ENCODE measurements around the gene MORF4L2.

MORF4L2 gene

GRCh38 chrX:103681443-103681842 is 5.1 kb downstream of the MORF4L2 start:
- ATAC-seq, result no peak

DNA sequence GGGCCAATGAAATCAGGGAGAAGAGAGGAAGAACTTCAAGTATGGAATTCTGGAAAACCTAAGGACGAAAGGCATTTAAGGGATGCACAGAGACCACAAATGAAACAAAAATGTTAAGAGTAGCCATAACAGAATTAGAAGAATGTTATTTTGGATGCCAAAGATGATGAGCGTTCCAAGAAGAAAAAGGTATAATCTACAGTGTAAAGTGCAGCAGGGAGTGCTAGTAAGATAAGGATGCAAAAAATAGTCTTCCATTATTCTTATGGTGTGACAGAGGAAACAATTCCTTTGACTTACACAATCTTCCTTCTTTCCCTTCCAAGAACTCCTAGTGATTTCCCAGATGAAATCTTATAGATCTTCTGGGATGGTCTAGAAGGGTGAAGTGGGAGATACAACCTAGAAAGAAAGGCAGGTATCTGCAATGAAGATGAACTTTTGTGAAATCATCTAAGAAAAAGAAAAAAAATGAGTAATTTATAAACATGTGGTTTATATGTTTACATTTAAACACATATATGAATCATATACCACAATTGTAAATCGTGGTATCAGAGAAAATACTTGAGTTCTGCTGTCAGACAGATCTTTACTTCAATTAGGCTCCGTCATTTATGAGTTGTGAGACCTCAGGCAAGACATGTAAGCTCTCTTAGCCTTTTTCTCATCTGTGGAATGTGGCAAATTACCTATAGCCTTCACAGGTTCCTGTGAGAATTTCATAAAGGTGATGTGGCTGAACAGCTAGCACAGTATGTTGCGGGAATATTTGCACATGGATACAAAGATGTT is 8.1 kb downstream of the MORF4L2 start:
- peak; percentile 26; the same call in 1 of the 3 replicates for ATAC-seq
- TF ChIP-seq ZNF8 (CRISPR knock-in tag; IDR thresholded peaks at IDR 0.05) (no peak), ZNF565 (CRISPR knock-in tag; conservative IDR thresholded peaks at IDR 0.05; ENCODE audit: low read depth) (no peak)

More at GRCh38 chrX:103681443-103681842, 5.1 kb downstream of the MORF4L2 start:
- TF ChIP-seq, protein P1, sequence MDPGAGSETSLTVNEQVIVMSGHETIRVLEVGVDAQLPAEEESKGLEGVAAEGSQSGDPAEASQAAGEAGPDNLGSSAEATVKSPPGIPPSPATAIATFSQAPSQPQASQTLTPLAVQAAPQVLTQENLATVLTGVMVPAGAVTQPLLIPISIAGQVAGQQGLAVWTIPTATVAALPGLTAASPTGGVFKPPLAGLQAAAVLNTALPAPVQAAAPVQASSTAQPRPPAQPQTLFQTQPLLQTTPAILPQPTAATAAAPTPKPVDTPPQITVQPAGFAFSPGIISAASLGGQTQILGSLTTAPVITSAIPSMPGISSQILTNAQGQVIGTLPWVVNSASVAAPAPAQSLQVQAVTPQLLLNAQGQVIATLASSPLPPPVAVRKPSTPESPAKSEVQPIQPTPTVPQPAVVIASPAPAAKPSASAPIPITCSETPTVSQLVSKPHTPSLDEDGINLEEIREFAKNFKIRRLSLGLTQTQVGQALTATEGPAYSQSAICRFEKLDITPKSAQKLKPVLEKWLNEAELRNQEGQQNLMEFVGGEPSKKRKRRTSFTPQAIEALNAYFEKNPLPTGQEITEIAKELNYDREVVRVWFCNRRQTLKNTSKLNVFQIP (CRISPR knock-in tag; IDR thresholded peaks at IDR 0.05; ENCODE audit: borderline replicate concordance, low read depth), result no peak
- TF ChIP-seq TOX (CRISPR knock-in tag; IDR thresholded peaks at IDR 0.05; ENCODE audit: borderline replicate concordance), result no peak
- TF ChIP-seq, protein P2, sequence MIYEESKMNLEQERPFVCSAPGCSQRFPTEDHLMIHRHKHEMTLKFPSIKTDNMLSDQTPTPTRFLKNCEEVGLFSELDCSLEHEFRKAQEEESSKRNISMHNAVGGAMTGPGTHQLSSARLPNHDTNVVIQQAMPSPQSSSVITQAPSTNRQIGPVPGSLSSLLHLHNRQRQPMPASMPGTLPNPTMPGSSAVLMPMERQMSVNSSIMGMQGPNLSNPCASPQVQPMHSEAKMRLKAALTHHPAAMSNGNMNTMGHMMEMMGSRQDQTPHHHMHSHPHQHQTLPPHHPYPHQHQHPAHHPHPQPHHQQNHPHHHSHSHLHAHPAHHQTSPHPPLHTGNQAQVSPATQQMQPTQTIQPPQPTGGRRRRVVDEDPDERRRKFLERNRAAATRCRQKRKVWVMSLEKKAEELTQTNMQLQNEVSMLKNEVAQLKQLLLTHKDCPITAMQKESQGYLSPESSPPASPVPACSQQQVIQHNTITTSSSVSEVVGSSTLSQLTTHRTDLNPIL (CRISPR knock-in tag; IDR thresholded peaks at IDR 0.05; ENCODE audit: low read depth), result no peak
- TF ChIP-seq ESRRG (CRISPR knock-in tag; IDR thresholded peaks at IDR 0.05), result no peak
- TF ChIP-seq ISL1 (CRISPR knock-in tag; IDR thresholded peaks at IDR 0.05), result no peak
- no peak for TF ChIP-seq SNAI2 (CRISPR knock-in tag; IDR thresholded peaks at IDR 0.05)
- no peak for TF ChIP-seq GLIS3 (CRISPR knock-in tag; IDR thresholded peaks at IDR 0.05)
- no peak for TF ChIP-seq TSHZ2 (CRISPR knock-in tag; IDR thresholded peaks at IDR 0.05)
- TF ChIP-seq BACH2 (CRISPR knock-in tag; IDR thresholded peaks at IDR 0.05; ENCODE audit: borderline replicate concordance), result no peak

- TF ChIP-seq CSRNP3 (CRISPR knock-in tag; IDR thresholded peaks at IDR 0.05), result no peak
- TF ChIP-seq ZFP3 (CRISPR knock-in tag; IDR thresholded peaks at IDR 0.05), result no peak
- no peak for TF ChIP-seq OSR1 (CRISPR knock-in tag; IDR thresholded peaks at IDR 0.05)
- TF ChIP-seq CSDC2 (CRISPR knock-in tag; IDR thresholded peaks at IDR 0.05), result no peak
- no peak for TF ChIP-seq TCF4 (CRISPR knock-in tag; IDR thresholded peaks at IDR 0.05; ENCODE audit: borderline replicate concordance)
- no peak for TF ChIP-seq TOX (CRISPR knock-in tag; IDR thresholded peaks at IDR 0.05; ENCODE audit: borderline replicate concordance)
- TF ChIP-seq ZNF8 (CRISPR knock-in tag; IDR thresholded peaks at IDR 0.05), result no peak
- TF ChIP-seq, protein P2 (CRISPR knock-in tag; IDR thresholded peaks at IDR 0.05; ENCODE audit: low read depth), result no peak
- no peak for TF ChIP-seq ESRRG (CRISPR knock-in tag; IDR thresholded peaks at IDR 0.05)
- TF ChIP-seq GLIS3 (CRISPR knock-in tag; IDR thresholded peaks at IDR 0.05), result no peak
- no peak for TF ChIP-seq ZNF70 (CRISPR knock-in tag; IDR thresholded peaks at IDR 0.05)
- TF ChIP-seq RARB (CRISPR knock-in tag; IDR thresholded peaks at IDR 0.05), result no peak
- no peak for TF ChIP-seq TSHZ2 (CRISPR knock-in tag; IDR thresholded peaks at IDR 0.05)
- TF ChIP-seq, protein P1 (CRISPR knock-in tag; IDR thresholded peaks at IDR 0.05; ENCODE audit: borderline replicate concordance, low read depth), result no peak
- TF ChIP-seq SNAI2 (CRISPR knock-in tag; IDR thresholded peaks at IDR 0.05), result no peak
- ATAC-seq, result peak; percentile 22
Observed at GRCh38 chrX:103674531-103675454, 11.7 kb downstream of the MORF4L2 start.

All from SK-N-SH treated with all-trans-retinoic acid at 6 μM for 48 hours (cell line).